ENCODE results near the gene CPPED1.

DNA sequence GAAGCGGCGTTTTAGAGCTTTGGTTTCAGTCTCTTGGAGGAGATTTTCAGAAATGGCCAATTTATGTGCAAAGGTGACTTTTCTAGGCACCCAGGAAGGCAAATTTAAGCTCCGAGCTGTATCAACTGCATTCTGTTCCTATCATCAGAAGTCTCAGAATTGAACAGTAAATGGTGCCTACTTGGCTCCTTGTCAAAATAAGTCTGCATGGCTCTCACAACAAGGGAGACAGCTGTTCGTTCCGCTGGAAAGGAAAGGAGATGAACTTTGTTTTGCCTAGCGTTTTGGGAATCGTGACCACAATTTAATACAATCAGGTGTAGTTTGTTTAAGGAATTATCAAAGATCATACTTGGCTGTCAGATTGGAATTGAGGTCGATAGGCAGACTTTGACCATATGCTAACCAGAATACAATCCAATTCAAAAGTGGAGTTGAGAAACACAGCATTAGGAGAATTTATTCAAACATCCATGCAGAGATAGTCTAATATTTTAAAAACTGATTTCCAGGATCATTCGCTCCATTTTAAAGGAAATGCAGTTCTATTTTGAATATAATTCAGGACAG, 139.4 kb downstream of the CPPED1 start:
- TF ChIP-seq, protein P1, sequence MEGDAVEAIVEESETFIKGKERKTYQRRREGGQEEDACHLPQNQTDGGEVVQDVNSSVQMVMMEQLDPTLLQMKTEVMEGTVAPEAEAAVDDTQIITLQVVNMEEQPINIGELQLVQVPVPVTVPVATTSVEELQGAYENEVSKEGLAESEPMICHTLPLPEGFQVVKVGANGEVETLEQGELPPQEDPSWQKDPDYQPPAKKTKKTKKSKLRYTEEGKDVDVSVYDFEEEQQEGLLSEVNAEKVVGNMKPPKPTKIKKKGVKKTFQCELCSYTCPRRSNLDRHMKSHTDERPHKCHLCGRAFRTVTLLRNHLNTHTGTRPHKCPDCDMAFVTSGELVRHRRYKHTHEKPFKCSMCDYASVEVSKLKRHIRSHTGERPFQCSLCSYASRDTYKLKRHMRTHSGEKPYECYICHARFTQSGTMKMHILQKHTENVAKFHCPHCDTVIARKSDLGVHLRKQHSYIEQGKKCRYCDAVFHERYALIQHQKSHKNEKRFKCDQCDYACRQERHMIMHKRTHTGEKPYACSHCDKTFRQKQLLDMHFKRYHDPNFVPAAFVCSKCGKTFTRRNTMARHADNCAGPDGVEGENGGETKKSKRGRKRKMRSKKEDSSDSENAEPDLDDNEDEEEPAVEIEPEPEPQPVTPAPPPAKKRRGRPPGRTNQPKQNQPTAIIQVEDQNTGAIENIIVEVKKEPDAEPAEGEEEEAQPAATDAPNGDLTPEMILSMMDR (IDR thresholded peaks at IDR 0.05), result no peak
- TF ChIP-seq POLR2A (IDR thresholded peaks at IDR 0.05) (no peak), POLR2AphosphoS5 (IDR thresholded peaks at IDR 0.05) (no peak)

Measured in prostate gland (tissue), 2 donors.